K562 (cell line): ENCODE data around the gene CHRNE. TPM values are rescaled to one million over a fixed set of nuclear protein-coding genes. Genes with fewer than 3 reads are reported as not detected.

Experiments
- ATF7 ChIP-seq: fragments of 450-650 bp; IDR thresholded peaks from 2 replicates; pipeline ENCODE4 v1.7.1; 2014; ENCODE audit warnings: mild to moderate bottlenecking, moderate library complexity
- HCFC1 ChIP-seq: IDR thresholded peaks from 2 replicates; pipeline ENCODE4 v1.6.1; 2012; ENCODE audit warnings: low read depth, low read length, improper control_type of control experiment
- JUN ChIP-seq, 2 experiments: sonication (generic) in 1 of 2; formaldehyde crosslinking in 1 of 2; IDR thresholded peaks; 2 replicates each; pipeline versions ENCODE4 v1.6.1 to v1.8.0; 2012 to 2022; ENCODE audit warnings: borderline replicate concordance in 2 of 2, mild to moderate bottlenecking in 2 of 2, improper control_type of control experiment in 1 of 2, low read depth in 1 of 2, low read length in 1 of 2, missing genetic modification reagents in 1 of 2
- NFRKB ChIP-seq: fragments of 450-650 bp; IDR thresholded peaks from 2 replicates; pipeline ENCODE4 v1.6.1; 2016; ENCODE audit warnings: low read depth
- ZEB2 ChIP-seq: fragments of 450-650 bp; IDR thresholded peaks from 2 replicates; pipeline ENCODE4 v1.6.1; 2016
- ZZZ3 ChIP-seq: fragments of 450-650 bp; IDR thresholded peaks from 2 replicates; pipeline ENCODE4 v1.6.1; 2016; ENCODE audit warnings: antibody characterized with exemption, mild to moderate bottlenecking, moderate library complexity
- polyA plus RNA-seq, 8 experiments: library from polyadenylated mRNA; depleted of rRNA in 4 of 8; stranded (reverse) in 5 of 8; unstranded in 3 of 8; fragments of >200 nt; fragmentation: Nextera tagmentation in 2 of 8; fragmentation: Illumina TruSeq in 1 of 8; extraction: Ambion mirVana in 2 of 8; extraction: Trizol in 1 of 8; gene quantifications; 2 replicates each; pipeline versions ENCODE4 v1.2.1 to v1.2.3, GENCODE V29; 2011 to 2014; ENCODE audit warnings: inconsistent platforms in 1 of 8, missing spikeins in 1 of 8
- total RNA-seq, 7 experiments: library from RNA; depleted of rRNA in 6 of 7; stranded (reverse); fragments of >200 nt in 6 of 7; fragmentation: Illumina TruSeq in 2 of 7; extraction: Trizol in 2 of 7; gene quantifications; 2 replicates each; pipeline versions ENCODE4 v1.2.1 to v1.2.3, GENCODE V29; 2011 to 2021; ENCODE audit warnings: low replicate concordance in 1 of 7
- TF ChIP-seq, protein P1 (sequence below): sonication (generic); formaldehyde crosslinking; IDR thresholded peaks from 2 replicates; pipeline ENCODE4 v1.8.1; 2023; ENCODE audit warnings: mild to moderate bottlenecking, missing genetic modification reagents, moderate library complexity
- TF ChIP-seq, protein P2 (sequence below): fragments of 250-450 bp; sonication (Bioruptor Pico); IDR thresholded peaks from 2 replicates; pipeline ENCODE4 v1.5.0; 2021

Gene CHRNE
- total and polyA plus RNA-seq, 9 of the 15 experiments (the other 6 are each of a cell fraction or from before 2014, with no cell fraction given): not detected

DNA sequence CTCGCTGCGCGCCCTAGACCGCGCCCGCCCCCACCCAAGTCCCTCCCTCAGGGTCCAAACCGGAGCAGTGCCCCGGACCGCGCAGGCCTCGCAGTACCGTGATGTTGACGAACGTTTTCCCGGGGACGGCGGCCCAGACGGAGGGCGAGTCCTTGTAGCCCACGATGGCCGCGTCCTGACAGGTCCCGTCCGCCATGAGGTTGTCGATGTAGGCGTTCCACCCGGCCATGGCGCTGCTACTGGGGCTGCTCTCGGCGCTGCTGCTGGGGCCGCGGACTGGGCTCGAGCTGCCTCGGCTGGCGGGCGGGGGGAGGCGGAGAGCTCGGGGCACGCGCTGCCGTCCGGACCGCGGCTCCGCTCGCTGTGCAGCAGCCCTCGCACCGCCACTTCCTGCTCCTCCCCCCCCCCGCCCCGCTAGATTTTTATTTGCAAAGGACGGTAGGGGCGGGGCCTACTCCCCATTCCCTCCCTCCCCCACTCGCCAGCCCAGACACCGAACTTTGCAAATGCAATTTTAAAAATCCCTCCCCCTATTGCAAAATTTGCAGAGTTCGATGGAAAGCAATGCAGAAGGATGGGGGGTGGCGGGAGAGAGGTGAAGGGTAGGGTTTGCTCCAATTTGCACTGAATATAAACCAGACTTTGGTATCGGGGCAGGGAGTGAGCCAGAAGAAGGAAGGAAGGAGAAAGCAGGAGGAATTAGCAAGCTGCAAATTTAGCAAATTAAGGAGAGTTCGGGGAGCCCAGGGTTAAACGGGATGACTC, 45.5 kb upstream of the CHRNE start, which contains the start of gene PFN1 (continued):
- TF ChIP-seq, protein P1, sequence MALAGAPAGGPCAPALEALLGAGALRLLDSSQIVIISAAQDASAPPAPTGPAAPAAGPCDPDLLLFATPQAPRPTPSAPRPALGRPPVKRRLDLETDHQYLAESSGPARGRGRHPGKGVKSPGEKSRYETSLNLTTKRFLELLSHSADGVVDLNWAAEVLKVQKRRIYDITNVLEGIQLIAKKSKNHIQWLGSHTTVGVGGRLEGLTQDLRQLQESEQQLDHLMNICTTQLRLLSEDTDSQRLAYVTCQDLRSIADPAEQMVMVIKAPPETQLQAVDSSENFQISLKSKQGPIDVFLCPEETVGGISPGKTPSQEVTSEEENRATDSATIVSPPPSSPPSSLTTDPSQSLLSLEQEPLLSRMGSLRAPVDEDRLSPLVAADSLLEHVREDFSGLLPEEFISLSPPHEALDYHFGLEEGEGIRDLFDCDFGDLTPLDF: no peak
- TF ChIP-seq JUN (IDR thresholded peaks at IDR 0.05; ENCODE audit: borderline replicate concordance, low read depth, low read length) (no peak), JUN (CRISPR knock-in tag; IDR thresholded peaks at IDR 0.05; ENCODE audit: borderline replicate concordance) (no peak), NFRKB (peak; percentile 5; the same call in 1 of the 2 replicates), ATF7 (peak; percentile 67; the same call in 1 of the 2 replicates), ZZZ3 (no peak), ZEB2 (no peak), HCFC1 (no peak)
- TF ChIP-seq, protein P2, sequence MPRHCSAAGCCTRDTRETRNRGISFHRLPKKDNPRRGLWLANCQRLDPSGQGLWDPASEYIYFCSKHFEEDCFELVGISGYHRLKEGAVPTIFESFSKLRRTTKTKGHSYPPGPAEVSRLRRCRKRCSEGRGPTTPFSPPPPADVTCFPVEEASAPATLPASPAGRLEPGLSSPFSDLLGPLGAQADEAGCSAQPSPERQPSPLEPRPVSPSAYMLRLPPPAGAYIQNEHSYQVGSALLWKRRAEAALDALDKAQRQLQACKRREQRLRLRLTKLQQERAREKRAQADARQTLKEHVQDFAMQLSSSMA (CRISPR knock-in tag): no peak
